Fibroblast of lung (primary cell): ENCODE measurements around the gene KCNK10. TPM values are rescaled to one million over a fixed set of nuclear protein-coding genes. Genes with fewer than 3 reads are reported as not detected.

Source experiments
- DNase-seq, 2 donors: peaks; one replicate each; pipeline versions ENCODE4 v3.0.0 to v3.0.0-alpha.2; 2010; ENCODE audit warnings: low read depth in 2 of 2
- H2AFZ ChIP-seq: 2 replicates; pipeline ENCODE4 v1.5.1; 2012; ENCODE audit warnings: low read length, control low read depth, inconsistent platforms
- H3K27ac ChIP-seq: 2 replicates; pipeline ENCODE4 v1.5.1; 2011; ENCODE audit warnings: low read length, control low read depth; ENCODE audit not compliant: insufficient read depth
- H3K27me3 ChIP-seq: 2 replicates; pipeline ENCODE4 v1.5.1; 2011; ENCODE audit warnings: mild to moderate bottlenecking, low read length; ENCODE audit not compliant: control insufficient read depth, insufficient read depth
- H3K36me3 ChIP-seq: 2 replicates; pipeline ENCODE4 v1.5.1; 2011; ENCODE audit warnings: low read length; ENCODE audit not compliant: control insufficient read depth, insufficient read depth
- H3K4me1 ChIP-seq: 2 replicates; pipeline ENCODE4 v1.5.1; 2011; ENCODE audit warnings: low read length; ENCODE audit not compliant: control insufficient read depth, insufficient read depth; ENCODE audit errors: extremely low read depth
- H3K4me2 ChIP-seq: 2 replicates; pipeline ENCODE4 v1.5.1; 2011; ENCODE audit warnings: low read length, control low read depth; ENCODE audit not compliant: insufficient read depth; ENCODE audit errors: extremely low read depth
- H3K4me3 ChIP-seq, 4 experiments: fragments of 200-600 bp in 1 of 4; sonication (generic) in 1 of 4; replicated peaks in 1 of 4; 2 replicates each; pipeline ENCODE4 v1.5.1; 2011 to 2016; ENCODE audit warnings: low read length in 4 of 4, low read depth in 3 of 4, mild to moderate bottlenecking in 3 of 4, control low read depth in 2 of 4, inconsistent platforms in 1 of 4, mixed read lengths in 1 of 4; ENCODE audit not compliant: insufficient read depth in 1 of 4; ENCODE audit errors: control extremely low read depth in 1 of 4
- H3K79me2 ChIP-seq: 2 replicates; pipeline ENCODE4 v1.5.1; 2012; ENCODE audit warnings: mild to moderate bottlenecking, low read length, inconsistent platforms; ENCODE audit not compliant: control insufficient read depth, insufficient read depth
- H3K9ac ChIP-seq: 2 replicates; pipeline ENCODE4 v1.5.1; 2011; ENCODE audit warnings: mild to moderate bottlenecking, low read length, control low read depth; ENCODE audit not compliant: insufficient read depth
- H3K9me3 ChIP-seq: 2 replicates; pipeline ENCODE4 v1.5.1; 2012; ENCODE audit warnings: low read depth, low read length; ENCODE audit not compliant: control insufficient read depth, insufficient read depth
- H4K20me1 ChIP-seq: 2 replicates; pipeline ENCODE4 v1.5.1; 2011; ENCODE audit warnings: low read length; ENCODE audit not compliant: control insufficient read depth, insufficient read depth; ENCODE audit errors: extremely low read depth
- CTCF ChIP-seq, 2 donors: IDR thresholded peaks in 1 of 2; conservative IDR thresholded peaks in 1 of 2; 1 replicate in 1 of 2; 2 replicates in 1 of 2; pipeline ENCODE4 v1.5.1; 2011 to 2012; ENCODE audit warnings: low read length in 2 of 2, control low read depth in 1 of 2, inconsistent platforms in 1 of 2, low read depth in 1 of 2, mild to moderate bottlenecking in 1 of 2
- EZH2 ChIP-seq: IDR thresholded peaks from 2 replicates; pipeline ENCODE4 v1.5.1; 2012; ENCODE audit warnings: low read length, control low read depth, mild to moderate bottlenecking; ENCODE audit errors: missing control alignments
- polyA plus RNA-seq, 2 donors: library from polyadenylated mRNA; depleted of rRNA in 1 of 2; stranded (reverse) in 1 of 2; unstranded in 1 of 2; fragments of >200 nt; gene quantifications; 2 replicates each; pipeline ENCODE4 v1.2.1, GENCODE V29; 2011 to 2012; ENCODE audit warnings: missing spikeins in 1 of 2
- total RNA-seq: library from RNA; depleted of rRNA; stranded (reverse); fragments of >200 nt; gene quantifications from 2 replicates; pipeline ENCODE4 v1.2.1, GENCODE V29; 2014

KCNK10 gene
- total and polyA plus RNA-seq, 2 donors (not counting 1 experiment from before 2014, with no cell fraction given) = not detected

- Histone ChIP-seq H3K27me3 (no peaks in the 10 kb centered on the region), H3K4me2 (no peak overlapping the region), H3K4me3 (no peak overlapping the region), H4K20me1 (no peaks in the 10 kb centered on the region), H3K9ac (no peak overlapping the region), H3K4me1 (no peaks in the 10 kb centered on the region), H3K27ac (no peak overlapping the region), H3K9me3 (no peaks in the 10 kb centered on the region), H3K36me3 (no peaks in the 10 kb centered on the region), H3K79me2 (no peaks in the 10 kb centered on the region), H2AFZ (no peak overlapping the region)
- no peak for DNase-seq
- TF ChIP-seq CTCF (conservative IDR thresholded peaks at IDR 0.05 in 1 of 2, IDR thresholded peaks at IDR 0.05 in 1 of 2; ENCODE audit: low read depth in 1 of 2, low read length in 2 of 2) (no peak), EZH2 (no peak)
Measured at GRCh38 chr14:88255196-88255595, 67.9 kb downstream of the KCNK10 start.

- Histone ChIP-seq H3K27ac (no peak overlapping the region), H3K9ac (no peak overlapping the region), H3K4me3 (no peak overlapping the region), H3K36me3 (no peaks in the 10 kb centered on the region), H3K4me2 (no peak overlapping the region), H4K20me1 (no peaks in the 10 kb centered on the region), H3K79me2 (no peaks in the 10 kb centered on the region), H3K27me3 (no peaks in the 10 kb centered on the region), H3K4me1 (no peaks in the 10 kb centered on the region), H3K9me3 (no peaks in the 10 kb centered on the region), H2AFZ (no peak overlapping the region)
- DNase-seq = no peak
- TF ChIP-seq EZH2 (no peak), CTCF (conservative IDR thresholded peaks at IDR 0.05 in 1 of 2, IDR thresholded peaks at IDR 0.05 in 1 of 2; ENCODE audit: low read depth in 1 of 2, low read length in 2 of 2) (no peak)
Measured at GRCh38 chr14:88252498-88252897, 70.6 kb downstream of the KCNK10 start.

- Histone ChIP-seq H3K27me3 (no peaks in the 10 kb centered on the region), H3K9me3 (no peaks in the 10 kb centered on the region), H3K4me1 (no peaks in the 10 kb centered on the region), H3K27ac (no peak overlapping the region), H3K9ac (no peak overlapping the region), H3K79me2 (no peaks in the 10 kb centered on the region), H4K20me1 (no peaks in the 10 kb centered on the region), H2AFZ (no peak overlapping the region), H3K4me2 (no peak overlapping the region), H3K4me3 (no peak overlapping the region), H3K36me3 (no peaks in the 10 kb centered on the region)
- no peak for DNase-seq
- TF ChIP-seq EZH2 (no peak), CTCF (conservative IDR thresholded peaks at IDR 0.05 in 1 of 2, IDR thresholded peaks at IDR 0.05 in 1 of 2; ENCODE audit: low read depth in 1 of 2, low read length in 2 of 2) (no peak)
Measured at GRCh38 chr14:88251650-88252049, 71.4 kb downstream of the KCNK10 start.
